ENCODE results near the gene SIK1.
"Not testable (repeated sequence)": the region's sequence is repeated elsewhere in the genome, so short reads cannot be mapped to it uniquely, and the experiment has no call there.

SIK1 gene

GRCh38 chr21:43439316-43440075 lies 12.6 kb upstream of the SIK1 start:
- not testable (repeated sequence) for DNase-seq (ENCODE audit: low read depth)

- DNase-seq (ENCODE audit: low read depth) = not testable (repeated sequence)
Measured at GRCh38 chr21:43436272-43436671, 9.3 kb upstream of the SIK1 start.

GRCh38 chr21:43433340-43434136 lies 6.6 kb upstream of the SIK1 start:
- DNase-seq (ENCODE audit: low read depth) = not testable (repeated sequence)

GRCh38 chr21:43430830-43431416 lies 4.0 kb upstream of the SIK1 start:
- not testable (repeated sequence) for DNase-seq (ENCODE audit: low read depth)

- DNase-seq (ENCODE audit: low read depth) = not testable (repeated sequence)
Measured at GRCh38 chr21:43428964-43429363, 2.0 kb upstream of the SIK1 start.

- DNase-seq (ENCODE audit: low read depth) = not testable (repeated sequence)
Measured at GRCh38 chr21:43427242-43427559, 270 bp upstream of the SIK1 start.

GRCh38 chr21:43426004-43426403 lies 927 bp downstream of the SIK1 start:
- not testable (repeated sequence) for DNase-seq (ENCODE audit: low read depth)

- not testable (repeated sequence) for DNase-seq (ENCODE audit: low read depth)
Measured at GRCh38 chr21:43419475-43419874, 7.5 kb downstream of the SIK1 start.

- not testable (repeated sequence) for DNase-seq (ENCODE audit: low read depth)
Measured at GRCh38 chr21:43414576-43414975, 12.4 kb downstream of the SIK1 start.

GRCh38 chr21:43412020-43412788 lies 14.7 kb downstream of the SIK1 start:
- not testable (repeated sequence) for DNase-seq (ENCODE audit: low read depth)

- DNase-seq (ENCODE audit: low read depth) = not testable (repeated sequence)
Measured at GRCh38 chr21:43410456-43411068, 16.4 kb downstream of the SIK1 start.

- not testable (repeated sequence) for DNase-seq (ENCODE audit: low read depth)
Measured at GRCh38 chr21:43407139-43407538, 19.8 kb downstream of the SIK1 start.

- DNase-seq (ENCODE audit: low read depth) = not testable (repeated sequence)
Measured at GRCh38 chr21:43404450-43404849, 22.5 kb downstream of the SIK1 start.

- DNase-seq (ENCODE audit: low read depth) = not testable (repeated sequence)
Measured at GRCh38 chr21:43403651-43404430, 23.1 kb downstream of the SIK1 start.

GRCh38 chr21:43401125-43401524 lies 25.8 kb downstream of the SIK1 start:
- DNase-seq (ENCODE audit: low read depth) = not testable (repeated sequence)

- not testable (repeated sequence) for DNase-seq (ENCODE audit: low read depth)
Measured at GRCh38 chr21:43399595-43400015, 27.3 kb downstream of the SIK1 start.

- not testable (repeated sequence) for DNase-seq (ENCODE audit: low read depth)
Measured at GRCh38 chr21:43399136-43399535, 27.8 kb downstream of the SIK1 start.

GRCh38 chr21:43398533-43398932 lies 28.4 kb downstream of the SIK1 start:
- not testable (repeated sequence) for DNase-seq (ENCODE audit: low read depth)

- DNase-seq (ENCODE audit: low read depth) = not testable (repeated sequence)
Measured at GRCh38 chr21:43398000-43398399, 28.9 kb downstream of the SIK1 start.

GRCh38 chr21:43397439-43397808 lies 29.5 kb downstream of the SIK1 start:
- DNase-seq (ENCODE audit: low read depth) = not testable (repeated sequence)

Data from iris pigment epithelial cell (primary cell).